Peyer's patch (tissue), 4 donors: ENCODE measurements around the gene ELL. TPM values are rescaled to one million over a fixed set of nuclear protein-coding genes. Genes with fewer than 3 reads are reported as not detected.

Experiments
- DNase-seq, 3 donors: peaks; one replicate each; pipeline ENCODE4 v3.0.0-alpha.2; 2017 to 2019
- H3K27ac ChIP-seq, 4 donors: fragments of 200-600 bp; sonication (generic); one replicate each; pipeline ENCODE4 v1.5.1; 2016 to 2019
- H3K27me3 ChIP-seq, 2 donors: fragments of 200-600 bp; sonication (generic); one replicate each; pipeline ENCODE4 v1.5.1; 2019
- H3K36me3 ChIP-seq, 3 donors: fragments of 200-600 bp; sonication (generic); one replicate each; pipeline ENCODE4 v1.5.1; 2016 to 2019
- H3K4me1 ChIP-seq, 4 donors: fragments of 200-600 bp; sonication (generic); one replicate each; pipeline ENCODE4 v1.5.1; 2016 to 2019
- H3K4me3 ChIP-seq, 4 donors: fragments of 200-600 bp; sonication (generic); 1 replicate in 3 of 4; 2 replicates in 1 of 4; pipeline ENCODE4 v1.5.1; 2016 to 2019; ENCODE audit warnings: mild to moderate bottlenecking in 1 of 4
- H3K9me3 ChIP-seq, 4 donors: fragments of 200-600 bp; sonication (generic); one replicate each; pipeline ENCODE4 v1.5.1; 2016 to 2019; ENCODE audit warnings: mild to moderate bottlenecking in 1 of 4
- CTCF ChIP-seq, 6 experiments: fragments of 450-650 bp in 4 of 6; fragments of 200-600 bp in 2 of 6; sonication (generic) in 1 of 6; IDR thresholded peaks; one replicate each; pipeline ENCODE4 v1.5.1; 2017 to 2019; ENCODE audit warnings: antibody characterized with exemption in 6 of 6, mild to moderate bottlenecking in 3 of 6, moderate library complexity in 1 of 6
- POLR2A ChIP-seq, 2 donors: fragments of 450-650 bp; IDR thresholded peaks; one replicate each; pipeline ENCODE4 v1.5.1; 2017; ENCODE audit warnings: antibody characterized with exemption in 2 of 2, mild to moderate bottlenecking in 2 of 2, moderate library complexity in 2 of 2
- total RNA-seq, 4 donors: library from RNA; depleted of rRNA; stranded (reverse); fragments of >200 nt; gene quantifications; one replicate each; pipeline ENCODE4 v1.1.0, GENCODE V29; 2016

ELL gene
- total RNA-seq, 4 donors from 2014 or later: 18.9 to 49.5 (median 34.2) TPM

GRCh38 chr19:18520848-18521691 is 800 bp downstream of the ELL start:
- peak; percentile 67 to 82 (median 71) for DNase-seq

GRCh38 chr19:18519962-18520847 is 1.7 kb downstream of the ELL start:
- no peaks in the 10 kb centered on the region for H3K36me3 ChIP-seq
- H3K27me3 ChIP-seq: no peaks in the 10 kb centered on the region
- peaks cover 3 to 48% (median 13%) of the 10 kb centered on the region in 4 donors for H3K4me1 ChIP-seq
- peak overlapping the region; percentile 78 to 99 (median 90) for H3K4me3 ChIP-seq
- TF ChIP-seq CTCF (IDR thresholded peaks at IDR 0.05) (peak; percentile 65 to 89 (median 74)), POLR2A (IDR thresholded peaks at IDR 0.05) (peak; percentile 69 to 90)
- H3K27ac ChIP-seq: peak overlapping the region; percentile 94 to 99 (median 98)
- peak; percentile 70 to 91 (median 85) for DNase-seq
- no peaks in the 10 kb centered on the region for H3K9me3 ChIP-seq

More at GRCh38 chr19:18520848-18521691, 800 bp downstream of the ELL start:
- TF ChIP-seq POLR2A (IDR thresholded peaks at IDR 0.05): no peak
- TF ChIP-seq CTCF (IDR thresholded peaks at IDR 0.05): no peak
- no peaks in the 10 kb centered on the region for H3K36me3 ChIP-seq
- H3K27me3 ChIP-seq: no peaks in the 10 kb centered on the region
- peak overlapping the region; percentile 94 to 99 (median 98) for H3K27ac ChIP-seq
- no peaks in the 10 kb centered on the region for H3K9me3 ChIP-seq
- H3K4me3 ChIP-seq: peak overlapping the region; percentile 78 to 99 (median 90)
- peaks cover 0 to 39% (median 11%) of the 10 kb centered on the region in 4 donors for H3K4me1 ChIP-seq

GRCh38 chr19:18518639-18519038 is 3.2 kb downstream of the ELL start:
- Histone ChIP-seq H3K4me1 (peaks cover 5 to 64% (median 18%) of the 10 kb centered on the region in 4 donors), H3K4me3 (no peak overlapping the region)
- TF ChIP-seq POLR2A (IDR thresholded peaks at IDR 0.05): no peak
- TF ChIP-seq CTCF (IDR thresholded peaks at IDR 0.05): no peak

GRCh38 chr19:18517606-18518005 is 4.3 kb downstream of the ELL start:
- DNase-seq: no peak
- H3K36me3 ChIP-seq: no peaks in the 10 kb centered on the region
- no peak for TF ChIP-seq CTCF (IDR thresholded peaks at IDR 0.05)
- no peak for TF ChIP-seq POLR2A (IDR thresholded peaks at IDR 0.05)
- H3K4me3 ChIP-seq: no peak overlapping the region
- H3K4me1 ChIP-seq: peaks cover 5 to 74% (median 17%) of the 10 kb centered on the region in 4 donors
- no peak overlapping the region for H3K27ac ChIP-seq
- H3K27me3 ChIP-seq: no peaks in the 10 kb centered on the region
- no peaks in the 10 kb centered on the region for H3K9me3 ChIP-seq

More at GRCh38 chr19:18518639-18519038, 3.2 kb downstream of the ELL start:
- H3K27ac ChIP-seq: peak overlapping the region in 2 of 4 donors; percentile 99
- no peaks in the 10 kb centered on the region for H3K9me3 ChIP-seq
- no peaks in the 10 kb centered on the region for H3K27me3 ChIP-seq
- no peak for DNase-seq
- no peaks in the 10 kb centered on the region for H3K36me3 ChIP-seq

GRCh38 chr19:18515959-18516358 is 5.9 kb downstream of the ELL start:
- Histone ChIP-seq H3K36me3 (no peaks in the 10 kb centered on the region), H3K27me3 (no peaks in the 10 kb centered on the region), H3K9me3 (no peaks in the 10 kb centered on the region), H3K4me3 (no peak overlapping the region), H3K27ac (peak overlapping the region in 3 of 4 donors; percentile 55 to 95 (median 86)), H3K4me1 (peaks cover 5 to 83% (median 17%) of the 10 kb centered on the region in 4 donors)
- TF ChIP-seq POLR2A (IDR thresholded peaks at IDR 0.05) (no peak), CTCF (IDR thresholded peaks at IDR 0.05) (no peak)
- DNase-seq: no peak
